ENCODE data around the gene STOML1. TPM values are rescaled to one million over a fixed set of nuclear protein-coding genes. Genes with fewer than 3 reads are reported as not detected.
A peak's percentile ranks its signal among the peaks of the same experiment; 100 is the strongest.

The STOML1 gene
- total and polyA plus RNA-seq, 2 experiments from 2014 or later: 14.2 to 21.0 TPM

GRCh38 chr15:73941449-73941848, 50.6 kb downstream of the STOML1 start:
- 54% methylated on average over 3 of the region's 3 CpGs for WGBS (ENCODE audit: low lambda C conversion rate, missing lambda C conversion rate)

GRCh38 chr15:73941044-73941443, 51.1 kb downstream of the STOML1 start:
- Histone ChIP-seq H3K27me3 (no peaks in the 10 kb centered on the region), H3K4me2 (peak overlapping the region; percentile 51), H3K79me2 (peaks cover 6% of the 10 kb centered on the region), H3K36me3 (replicated peaks; ENCODE audit: insufficient read depth, low read depth) (no peaks in the 10 kb centered on the region), H4K20me1 (ENCODE audit: insufficient read depth, poor library complexity, severe bottlenecking) (no peaks in the 10 kb centered on the region), H2AFZ (no peak overlapping the region), H3K9me2 (replicated peaks; ENCODE audit: insufficient read depth) (no peaks in the 10 kb centered on the region), H3K4me3 (no peak overlapping the region), H3K27ac (peak overlapping the region; percentile 78), H3K9me3 (ENCODE audit: low read depth) (no peaks in the 10 kb centered on the region), H3K4me1 (ENCODE audit: insufficient read depth) (peaks cover 59% of the 10 kb centered on the region)
- DNase-seq (ENCODE audit: low spot score): peak; percentile 68
- TF ChIP-seq EZH2phosphoT487 (IDR thresholded peaks at IDR 0.05; ENCODE audit: low read depth, severe bottlenecking, unreplicated experiment) (no peak), CTCF (IDR thresholded peaks at IDR 0.05; ENCODE audit: poor library complexity) (no peak), EZH2 (IDR thresholded peaks at IDR 0.05; ENCODE audit: borderline replicate concordance) (no peak)
- WGBS (ENCODE audit: low lambda C conversion rate, missing lambda C conversion rate): 50% methylated on average over 1 of the region's 1 CpG

More at GRCh38 chr15:73941449-73941848, 50.6 kb downstream of the STOML1 start:
- Histone ChIP-seq H3K9me3 (ENCODE audit: low read depth) (no peaks in the 10 kb centered on the region), H3K79me2 (peaks cover 6% of the 10 kb centered on the region), H4K20me1 (ENCODE audit: insufficient read depth, poor library complexity, severe bottlenecking) (no peaks in the 10 kb centered on the region), H3K9me2 (replicated peaks; ENCODE audit: insufficient read depth) (no peaks in the 10 kb centered on the region), H3K36me3 (replicated peaks; ENCODE audit: insufficient read depth, low read depth) (no peaks in the 10 kb centered on the region), H3K27ac (peak overlapping the region; percentile 78), H3K4me2 (peak overlapping the region; percentile 51), H3K4me3 (no peak overlapping the region), H3K27me3 (no peaks in the 10 kb centered on the region), H2AFZ (no peak overlapping the region), H3K4me1 (ENCODE audit: insufficient read depth) (peaks cover 57% of the 10 kb centered on the region)
- DNase-seq (ENCODE audit: low spot score): no peak
- TF ChIP-seq EZH2phosphoT487 (IDR thresholded peaks at IDR 0.05; ENCODE audit: low read depth, severe bottlenecking, unreplicated experiment): no peak
- TF ChIP-seq CTCF (IDR thresholded peaks at IDR 0.05; ENCODE audit: poor library complexity): no peak
- TF ChIP-seq EZH2 (IDR thresholded peaks at IDR 0.05; ENCODE audit: borderline replicate concordance): no peak

- Histone ChIP-seq H3K4me1 (ENCODE audit: insufficient read depth) (peaks cover 64% of the 10 kb centered on the region), H3K9me3 (ENCODE audit: low read depth) (no peaks in the 10 kb centered on the region), H2AFZ (no peak overlapping the region), H3K79me2 (peaks cover 6% of the 10 kb centered on the region), H3K9me2 (replicated peaks; ENCODE audit: insufficient read depth) (no peaks in the 10 kb centered on the region), H4K20me1 (ENCODE audit: insufficient read depth, poor library complexity, severe bottlenecking) (no peaks in the 10 kb centered on the region), H3K27ac (peak overlapping the region; percentile 78), H3K4me3 (no peak overlapping the region), H3K27me3 (no peaks in the 10 kb centered on the region), H3K36me3 (replicated peaks; ENCODE audit: insufficient read depth, low read depth) (no peaks in the 10 kb centered on the region), H3K4me2 (peak overlapping the region; percentile 51)
- DNase-seq (ENCODE audit: low spot score): no peak
- 60% methylated on average over 8 of the region's 8 CpGs for WGBS (ENCODE audit: low lambda C conversion rate, missing lambda C conversion rate)
- TF ChIP-seq EZH2phosphoT487 (IDR thresholded peaks at IDR 0.05; ENCODE audit: low read depth, severe bottlenecking, unreplicated experiment) (no peak), EZH2 (IDR thresholded peaks at IDR 0.05; ENCODE audit: borderline replicate concordance) (no peak), CTCF (IDR thresholded peaks at IDR 0.05; ENCODE audit: poor library complexity) (no peak)
Observed at GRCh38 chr15:73940061-73940981, 51.8 kb downstream of the STOML1 start.
